GM12878 (cell line): ENCODE data around the gene DEF6. TPM values are rescaled to one million over a fixed set of nuclear protein-coding genes. Genes with fewer than 3 reads are reported as not detected.

ENCODE experiments used
- BACH1 ChIP-seq: fragments of 450-650 bp; IDR thresholded peaks from 2 replicates; pipeline ENCODE4 v1.6.1; 2017; ENCODE audit warnings: mild to moderate bottlenecking, borderline replicate concordance
- CBX5 ChIP-seq: sonication (generic); IDR thresholded peaks from 2 replicates; pipeline ENCODE4 v1.6.1; 2016; ENCODE audit warnings: low read depth, moderate library complexity, mild to moderate bottlenecking, inconsistent platforms
- CTCF ChIP-seq, 3 experiments: IDR thresholded peaks in 2 of 3; conservative IDR thresholded peaks in 1 of 3; 2 replicates each; pipeline ENCODE4 v1.5.1; 2011; ENCODE audit warnings: low read depth in 3 of 3, low read length in 3 of 3, mild to moderate bottlenecking in 3 of 3, control low read depth in 2 of 3, moderate library complexity in 2 of 3, inconsistent platforms in 1 of 3, mixed read lengths in 1 of 3; ENCODE audit not compliant: control insufficient read depth in 2 of 3, insufficient read depth in 1 of 3; ENCODE audit errors: extremely low read depth in 1 of 3
- ESRRA ChIP-seq: IDR thresholded peaks from 2 replicates; pipeline ENCODE4 v1.6.1; 2012; ENCODE audit warnings: mild to moderate bottlenecking, low read length, improper control_type of control experiment
- GABPA ChIP-seq: IDR thresholded peaks from 2 replicates; pipeline ENCODE4 v1.6.1; 2014; ENCODE audit warnings: antibody characterized with exemption, low read depth, mild to moderate bottlenecking, inconsistent platforms
- GATAD2B ChIP-seq: fragments of 450-650 bp; conservative IDR thresholded peaks from 2 replicates; pipeline ENCODE4 v1.6.1; 2017; ENCODE audit warnings: low read depth, mild to moderate bottlenecking, moderate library complexity
- HDAC2 ChIP-seq: fragments of 200-600 bp; sonication (generic); IDR thresholded peaks from 2 replicates; pipeline ENCODE4 v1.6.1; 2017
- HDGF ChIP-seq: fragments of 450-650 bp; IDR thresholded peaks from 2 replicates; pipeline ENCODE4 v1.6.1; 2016; ENCODE audit warnings: antibody characterized with exemption
- KAT2A ChIP-seq: conservative IDR thresholded peaks from 2 replicates; pipeline ENCODE4 v1.6.1; 2011; ENCODE audit warnings: low read depth, low read length; ENCODE audit not compliant: control insufficient read depth
- KDM1A ChIP-seq: fragments of 200-600 bp; sonication (generic); IDR thresholded peaks from 2 replicates; pipeline ENCODE4 v1.6.1; 2016; ENCODE audit warnings: borderline replicate concordance
- MLLT1 ChIP-seq: fragments of 450-650 bp; IDR thresholded peaks from 2 replicates; pipeline ENCODE4 v1.6.1; 2016; ENCODE audit warnings: mild to moderate bottlenecking
- MTA3 ChIP-seq: IDR thresholded peaks from 2 replicates; pipeline ENCODE4 v1.6.1; 2012; ENCODE audit warnings: low read length, inconsistent platforms, borderline replicate concordance
- MXI1 ChIP-seq: fragments of 150-350 bp; IDR thresholded peaks from 2 replicates; pipeline ENCODE4 v1.6.1; 2011; ENCODE audit warnings: low read depth, mild to moderate bottlenecking, inconsistent platforms, low read length, improper control_type of control experiment
- NFIC ChIP-seq: IDR thresholded peaks from 2 replicates; pipeline ENCODE4 v1.6.1; 2012; ENCODE audit warnings: low read depth, mild to moderate bottlenecking, inconsistent platforms, low read length, moderate library complexity
- NR2C1 ChIP-seq: fragments of 450-650 bp; IDR thresholded peaks from 2 replicates; pipeline ENCODE4 v1.6.1; 2017; ENCODE audit warnings: antibody characterized with exemption, mild to moderate bottlenecking, moderate library complexity
- NR2F1 ChIP-seq: fragments of 450-650 bp; conservative IDR thresholded peaks from 2 replicates; pipeline ENCODE4 v1.6.1; 2017; ENCODE audit warnings: mild to moderate bottlenecking
- PML ChIP-seq: IDR thresholded peaks from 2 replicates; pipeline ENCODE4 v1.6.1; 2012; ENCODE audit warnings: low read length, inconsistent platforms
- POLR2AphosphoS2 ChIP-seq: IDR thresholded peaks from 2 replicates; pipeline ENCODE4 v1.6.1; 2011; ENCODE audit warnings: low read depth, mild to moderate bottlenecking, low read length, improper control_type of control experiment, moderate library complexity
- POLR2AphosphoS5 ChIP-seq: IDR thresholded peaks from 2 replicates; pipeline ENCODE4 v1.6.1; 2011; ENCODE audit warnings: mild to moderate bottlenecking, low read length, inconsistent platforms
- RCOR1 ChIP-seq: conservative IDR thresholded peaks from 2 replicates; pipeline ENCODE4 v1.6.1; 2012; ENCODE audit warnings: low read depth, low read length, improper control_type of control experiment
- SIN3A ChIP-seq: IDR thresholded peaks from 2 replicates; pipeline ENCODE4 v1.6.1; 2012; ENCODE audit warnings: low read depth, low read length, improper control_type of control experiment
- SMAD1 ChIP-seq: fragments of 450-650 bp; IDR thresholded peaks from 2 replicates; pipeline ENCODE4 v1.6.1; 2018; ENCODE audit warnings: mild to moderate bottlenecking, low read depth; ENCODE audit not compliant: partially characterized antibody
- SPI1 ChIP-seq: IDR thresholded peaks from 2 replicates; pipeline ENCODE4 v1.6.1; 2011; ENCODE audit warnings: low read depth, mild to moderate bottlenecking, low read length, moderate library complexity, borderline replicate concordance; ENCODE audit not compliant: insufficient read depth
- SREBF2 ChIP-seq: IDR thresholded peaks from 2 replicates; pipeline ENCODE4 v1.6.1; 2012; ENCODE audit warnings: mild to moderate bottlenecking, low read length
- TCF7 ChIP-seq: IDR thresholded peaks from 2 replicates; pipeline ENCODE4 v1.6.1; 2014; ENCODE audit warnings: antibody characterized with exemption, borderline replicate concordance
- WRNIP1 ChIP-seq: IDR thresholded peaks from 2 replicates; pipeline ENCODE4 v1.6.1; 2011; ENCODE audit warnings: low read depth, low read length, improper control_type of control experiment, borderline replicate concordance
- ZNF207 ChIP-seq: fragments of 450-650 bp; IDR thresholded peaks from 2 replicates; pipeline ENCODE4 v1.6.1; 2014; ENCODE audit warnings: antibody characterized with exemption, mild to moderate bottlenecking, borderline replicate concordance
- ZNF274 ChIP-seq: IDR thresholded peaks from one replicate; pipeline ENCODE4 v1.8.0; 2011; ENCODE audit not compliant: insufficient read length, insufficient read depth
- polyA plus RNA-seq, 11 experiments: library from polyadenylated mRNA; depleted of rRNA in 4 of 11; unstranded in 6 of 11; stranded (reverse) in 5 of 11; fragments of >200 nt; fragmentation: Nextera tagmentation in 4 of 11; fragmentation: Illumina TruSeq in 1 of 11; extraction: Ambion mirVana in 4 of 11; extraction: Trizol in 1 of 11; gene quantifications; 1 replicate in 1 of 11; 2 replicates in 10 of 11; pipeline versions ENCODE4 v1.2.1 to v1.2.3, GENCODE V29; 2011 to 2016; ENCODE audit warnings: inconsistent platforms in 2 of 11, missing spikeins in 2 of 11, low read depth in 1 of 11
- total RNA-seq, 4 experiments: library from RNA; depleted of rRNA in 3 of 4; stranded (reverse); fragments of >200 nt in 3 of 4; fragmentation: Illumina TruSeq in 1 of 4; extraction: Trizol in 1 of 4; gene quantifications; 2 replicates each; pipeline versions ENCODE4 v1.2.1 to v1.2.3, GENCODE V29; 2013 to 2021
- TF ChIP-seq, protein P1 (sequence below): IDR thresholded peaks from 2 replicates; pipeline ENCODE4 v1.6.1; 2011; ENCODE audit warnings: low read depth, low read length, improper control_type of control experiment, borderline replicate concordance

Gene DEF6
- total and polyA plus RNA-seq, 10 of the 15 experiments (the other 5 are each of a cell fraction or from before 2014, with no cell fraction given): 3.3 to 69.5 (median 48.8) TPM

DNA sequence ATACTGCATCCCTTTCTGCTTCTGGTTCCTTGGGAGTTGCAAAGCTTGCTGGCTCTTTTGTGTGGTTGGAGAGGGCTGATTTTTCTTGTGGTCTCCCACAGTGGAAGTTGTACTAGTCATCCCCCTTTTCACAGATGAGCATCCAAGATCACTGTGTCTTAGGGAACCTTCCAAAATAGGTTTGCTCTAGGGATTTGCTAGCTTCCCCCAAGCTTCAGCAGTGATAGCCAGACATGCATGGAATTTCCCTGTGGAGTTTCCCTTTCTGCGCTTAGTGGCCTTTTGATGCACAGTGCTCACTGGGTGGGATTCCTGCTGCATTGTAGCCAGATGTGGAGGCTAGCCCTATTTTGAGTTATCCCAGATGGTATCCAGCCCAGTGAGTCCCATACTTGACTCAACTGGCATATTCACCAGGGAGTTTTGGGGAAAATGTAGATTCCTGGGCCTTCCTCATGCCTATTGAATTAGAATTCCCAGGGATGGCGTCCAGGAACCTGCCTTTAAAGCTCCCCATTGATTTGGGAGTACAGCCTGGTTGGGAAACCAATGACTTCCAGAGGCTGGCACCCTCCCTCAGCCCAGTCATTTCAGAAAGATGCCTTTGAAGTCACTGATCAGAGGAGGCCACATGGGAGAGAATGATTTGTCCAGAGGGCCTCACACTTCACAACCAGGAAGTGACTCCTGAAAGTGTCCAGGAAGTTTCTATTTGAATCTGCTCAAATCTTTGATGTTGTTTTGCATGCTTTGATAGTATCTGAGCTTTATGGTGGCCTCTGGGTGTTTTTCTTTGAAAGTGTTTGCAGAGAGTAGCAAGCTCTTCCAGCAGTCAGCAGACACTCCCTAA lies 70.6 kb downstream of the DEF6 start (continued):
- TF ChIP-seq CBX5 (0 out of 2 replicates have a peak, but pooled peaks have one; percentile 10), SPI1 (peak; percentile 74), NR2F1 (no peak), MTA3 (0 out of 2 replicates have a peak, but pooled peaks have one; percentile 49), NR2C1 (no peak), PML (peak; percentile 33; the same call in 1 of the 2 replicates), SREBF2 (no peak), GATAD2B (no peak), MXI1 (no peak), CTCF (IDR thresholded peaks at IDR 0.05 in 2 of 3, conservative IDR thresholded peaks at IDR 0.05 in 1 of 3; ENCODE audit: control insufficient read depth in 2 of 3, extremely low read depth in 1 of 3, insufficient read depth in 1 of 3, low read depth in 3 of 3, low read length in 3 of 3) (no peak), ESRRA (no peak), GABPA (0 out of 2 replicates have a peak, but pooled peaks have one; percentile 31), MLLT1 (no peak), HDAC2 (no peak), WRNIP1 (no peak), POLR2AphosphoS5 (no peak), KDM1A (no peak), TCF7 (peak; percentile 94), KAT2A (no peak), ZNF207 (no peak), RCOR1 (no peak), BACH1 (no peak), NFIC (peak; percentile 81; the same call in 1 of the 2 replicates), HDGF (no peak), ZNF274 (no peak), SMAD1 (no peak), SIN3A (no peak), POLR2AphosphoS2 (no peak)
- TF ChIP-seq, protein P1, sequence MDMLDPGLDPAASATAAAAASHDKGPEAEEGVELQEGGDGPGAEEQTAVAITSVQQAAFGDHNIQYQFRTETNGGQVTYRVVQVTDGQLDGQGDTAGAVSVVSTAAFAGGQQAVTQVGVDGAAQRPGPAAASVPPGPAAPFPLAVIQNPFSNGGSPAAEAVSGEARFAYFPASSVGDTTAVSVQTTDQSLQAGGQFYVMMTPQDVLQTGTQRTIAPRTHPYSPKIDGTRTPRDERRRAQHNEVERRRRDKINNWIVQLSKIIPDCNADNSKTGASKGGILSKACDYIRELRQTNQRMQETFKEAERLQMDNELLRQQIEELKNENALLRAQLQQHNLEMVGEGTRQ: no peak
